T-helper 1 cell treated with Interleukin-12 subunit alpha and Interleukin-12 subunit beta and Interleukin-4 antibody, amounts not matched to agents 30 μg/mL and 1 μg/mL, for 36 hours (primary cell): ENCODE measurements around the gene KLF16.
A peak's percentile ranks its signal among the peaks of the same experiment; 100 is the strongest.
"Not testable (repeated sequence)": the region's sequence is repeated elsewhere in the genome, so short reads cannot be mapped to it uniquely, and the experiment has no call there.

Source experiments
- H3K27ac Mint-ChIP-seq: one replicate; pipeline ENCODE4 v1.8.0; 2021; ENCODE audit warnings: mild to moderate bottlenecking, mixed read lengths
- H3K27me3 Mint-ChIP-seq: one replicate; pipeline ENCODE4 v1.8.0; 2021; ENCODE audit warnings: low read depth, mixed read lengths
- H3K36me3 Mint-ChIP-seq: one replicate; pipeline ENCODE4 v1.8.0; 2021; ENCODE audit warnings: low read depth, mixed read lengths
- H3K4me1 Mint-ChIP-seq: one replicate; pipeline ENCODE4 v1.8.0; 2021; ENCODE audit warnings: low read depth, mixed read lengths
- H3K4me3 Mint-ChIP-seq: one replicate; pipeline ENCODE4 v1.8.0; 2021; ENCODE audit warnings: mild to moderate bottlenecking, moderate library complexity, mixed read lengths
- H3K9me3 Mint-ChIP-seq: one replicate; pipeline ENCODE4 v1.8.0; 2021; ENCODE audit warnings: mixed read lengths

The KLF16 gene

GRCh38 chr19:1896508-1896907, 33.1 kb upstream of the KLF16 start:
- peaks cover 17% of the 10 kb centered on the region for H3K4me1 Mint-ChIP-seq
- peak overlapping the region; percentile 93 for H3K27ac Mint-ChIP-seq
- H3K36me3 Mint-ChIP-seq, result no peaks in the 10 kb centered on the region
- H3K27me3 Mint-ChIP-seq, result no peaks in the 10 kb centered on the region
- no peaks in the 10 kb centered on the region for H3K9me3 Mint-ChIP-seq
- peak overlapping the region; percentile 80 for H3K4me3 Mint-ChIP-seq

- peaks cover 21% of the 10 kb centered on the region for H3K4me1 Mint-ChIP-seq
- H3K9me3 Mint-ChIP-seq, result no peaks in the 10 kb centered on the region
- no peaks in the 10 kb centered on the region for H3K36me3 Mint-ChIP-seq
- H3K27me3 Mint-ChIP-seq, result no peaks in the 10 kb centered on the region
- H3K4me3 Mint-ChIP-seq, result peak overlapping the region; percentile 40
- H3K27ac Mint-ChIP-seq, result peak overlapping the region; percentile 26
Observed at GRCh38 chr19:1893791-1894190, 30.4 kb upstream of the KLF16 start.

DNA sequence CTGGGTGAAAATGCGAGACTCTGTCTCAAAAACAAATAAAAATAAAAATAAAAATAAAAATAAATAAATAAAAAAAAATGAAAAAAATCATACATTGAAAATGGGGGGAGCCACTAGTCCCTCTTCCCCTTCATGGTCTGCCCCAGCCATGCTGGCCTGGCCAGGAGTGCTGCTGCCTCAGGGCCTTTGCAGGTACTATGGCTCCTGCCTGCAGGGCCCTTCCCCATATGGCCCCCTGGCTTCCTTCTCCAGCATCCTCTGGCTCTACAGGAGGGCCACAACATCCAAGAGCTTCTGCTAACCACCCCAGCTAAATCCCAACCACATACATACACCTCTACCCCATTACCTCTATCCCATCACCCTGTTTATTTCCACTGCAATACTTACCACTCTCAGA, 26.5 kb upstream of the KLF16 start:
- no peak overlapping the region for H3K4me3 Mint-ChIP-seq
- no peaks in the 10 kb centered on the region for H3K9me3 Mint-ChIP-seq
- H3K27me3 Mint-ChIP-seq, result no peaks in the 10 kb centered on the region
- H3K27ac Mint-ChIP-seq, result no peak overlapping the region
- H3K36me3 Mint-ChIP-seq, result no peaks in the 10 kb centered on the region
- H3K4me1 Mint-ChIP-seq, result peaks cover 9% of the 10 kb centered on the region

DNA sequence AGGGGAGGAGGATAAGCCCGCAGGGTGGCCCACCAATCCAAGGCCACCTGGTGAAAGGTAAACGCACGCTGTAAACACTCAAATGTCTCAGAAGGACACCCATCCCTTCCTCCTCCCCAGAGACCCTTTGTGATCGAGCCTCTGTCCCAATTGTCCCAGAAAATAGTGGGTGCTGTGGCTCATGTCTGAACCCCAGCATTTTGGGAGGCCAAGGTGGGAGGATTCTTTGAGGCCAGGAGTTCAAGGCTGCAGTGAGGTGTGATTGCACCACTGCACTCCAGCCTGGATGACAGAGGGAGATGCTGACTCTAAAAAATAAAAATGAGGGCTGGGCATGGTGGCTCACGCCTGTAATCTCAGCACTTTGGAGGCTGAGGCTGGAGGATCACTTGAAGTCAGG, 25.0 kb upstream of the KLF16 start:
- Mint-ChIP-seq H3K9me3 (no peaks in the 10 kb centered on the region), H3K27me3 (no peaks in the 10 kb centered on the region), H3K4me3 (no peak overlapping the region), H3K36me3 (peaks cover 10% of the 10 kb centered on the region), H3K4me1 (peaks cover 16% of the 10 kb centered on the region), H3K27ac (no peak overlapping the region)

- not testable (repeated sequence) for H3K27ac Mint-ChIP-seq, H3K9me3 Mint-ChIP-seq, H3K4me3 Mint-ChIP-seq, H3K27me3 Mint-ChIP-seq
- peaks cover 30% of the 10 kb centered on the region for H3K4me1 Mint-ChIP-seq
- peaks cover 20% of the 10 kb centered on the region for H3K36me3 Mint-ChIP-seq
Observed at GRCh38 chr19:1886360-1886759, 23.0 kb upstream of the KLF16 start.

DNA sequence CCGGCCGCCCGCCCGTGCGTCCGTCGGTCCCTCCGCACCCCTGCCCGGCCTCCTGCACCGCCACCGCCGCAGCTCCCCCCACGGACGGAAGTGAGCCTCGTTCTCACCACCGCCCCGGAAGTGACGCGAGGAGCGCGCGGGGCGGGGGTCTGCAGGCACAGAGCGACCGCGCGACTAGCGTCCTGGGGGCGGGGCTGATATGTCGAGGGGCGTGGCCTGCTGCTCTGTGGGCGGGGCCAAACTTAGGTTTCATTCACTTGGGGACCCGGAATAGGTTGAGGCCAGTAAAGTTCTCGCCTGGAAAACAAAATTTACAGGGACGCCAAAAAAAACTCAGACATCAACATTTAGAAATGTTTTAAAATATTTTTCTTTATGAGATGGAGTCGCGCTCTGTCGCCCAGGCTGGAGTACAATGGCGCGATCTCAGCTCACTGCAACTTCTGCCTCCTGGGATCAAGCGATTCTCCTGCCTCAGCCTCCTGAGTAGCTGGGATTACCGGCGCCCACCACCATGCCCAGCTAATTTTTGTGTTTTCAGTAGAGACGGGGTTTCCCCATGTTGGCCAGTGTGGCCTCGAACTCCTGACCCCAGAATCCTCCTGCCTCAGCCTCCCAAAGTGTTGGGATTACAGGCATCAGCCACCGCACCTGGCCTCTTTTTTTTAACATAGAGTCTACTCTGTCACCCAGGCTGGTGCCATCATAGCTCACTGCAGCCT, 22.2 kb upstream of the KLF16 start, which contains the start of gene ABHD17A:
Gene ABHD17A (minus strand): TSS at position 99 of the 722 bp plus-strand sequence. CDS start 3,930 bp downstream, outside the sequence.
- Mint-ChIP-seq H3K4me3 (peak within 1 kb of the TSS; percentile 98), H3K4me1 (peaks cover 30% of the 10 kb centered on the region), H3K36me3 (peaks cover 20% of the 10 kb centered on the region), H3K27ac (peak within 1 kb of the TSS; percentile 97)
- H3K9me3 Mint-ChIP-seq, H3K27me3 Mint-ChIP-seq: not testable (repeated sequence)

DNA sequence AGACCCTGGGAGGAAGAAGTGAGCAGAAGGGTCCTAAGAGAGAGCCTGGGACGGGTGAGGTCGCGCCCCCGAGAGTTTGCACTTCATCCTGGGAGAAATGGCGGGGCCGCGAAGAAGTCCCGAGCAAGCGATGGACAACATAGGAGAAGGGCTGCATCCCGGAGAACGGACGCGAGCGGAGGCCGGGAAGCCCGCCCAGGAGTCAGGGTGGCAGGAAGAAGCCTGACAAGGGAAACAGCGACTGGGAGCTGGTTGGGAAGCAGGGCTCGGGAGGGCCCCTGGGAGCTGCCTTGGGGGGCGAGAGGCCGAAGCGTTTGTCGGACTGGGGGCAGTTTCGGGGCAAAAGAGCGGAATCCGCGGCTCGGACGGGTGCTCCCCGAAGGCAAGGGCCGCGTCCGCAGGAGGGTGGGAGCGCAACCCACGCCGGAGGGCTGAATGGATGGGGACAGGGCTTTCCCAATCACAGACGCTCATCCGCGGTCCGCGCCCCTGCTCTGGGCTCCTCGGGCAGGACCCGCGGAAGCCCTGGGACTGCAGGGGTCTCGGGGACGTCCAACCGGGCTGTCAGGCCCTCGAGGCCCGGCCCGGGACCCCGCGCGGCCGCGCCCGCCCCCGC, 21.4 kb upstream of the KLF16 start:
- Mint-ChIP-seq H3K36me3 (peaks cover 20% of the 10 kb centered on the region), H3K4me1 (peaks cover 29% of the 10 kb centered on the region), H3K27me3 (no peaks in the 10 kb centered on the region), H3K9me3 (no peaks in the 10 kb centered on the region), H3K27ac (peak overlapping the region; percentile 97), H3K4me3 (peak overlapping the region; percentile 98)

GRCh38 chr19:1884291-1884718, 20.9 kb upstream of the KLF16 start:
- Mint-ChIP-seq H3K27me3 (no peaks in the 10 kb centered on the region), H3K9me3 (no peaks in the 10 kb centered on the region), H3K4me1 (peaks cover 29% of the 10 kb centered on the region), H3K4me3 (peak overlapping the region; percentile 98), H3K27ac (peak overlapping the region; percentile 97), H3K36me3 (peaks cover 20% of the 10 kb centered on the region)

DNA sequence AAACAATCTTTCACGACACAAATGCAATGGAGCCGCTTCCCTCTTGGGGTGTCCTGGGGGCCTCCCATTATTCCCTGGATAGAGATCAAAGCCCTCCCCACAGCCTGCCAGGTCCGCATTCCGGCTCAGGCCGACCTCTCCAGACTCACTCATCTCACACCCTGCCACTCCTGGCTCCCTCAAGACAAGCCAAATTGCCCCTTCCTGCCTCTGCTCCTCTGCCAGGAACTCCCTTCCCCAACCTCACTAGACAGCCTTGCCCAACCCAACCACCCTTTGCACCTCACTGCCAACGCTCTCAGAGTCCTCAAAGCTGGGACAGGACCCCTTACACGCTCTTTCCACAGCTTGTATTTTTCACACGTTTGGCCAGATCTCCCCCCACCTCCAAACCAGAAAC, 20.4 kb upstream of the KLF16 start:
- H3K4me1 Mint-ChIP-seq, result peaks cover 29% of the 10 kb centered on the region

DNA sequence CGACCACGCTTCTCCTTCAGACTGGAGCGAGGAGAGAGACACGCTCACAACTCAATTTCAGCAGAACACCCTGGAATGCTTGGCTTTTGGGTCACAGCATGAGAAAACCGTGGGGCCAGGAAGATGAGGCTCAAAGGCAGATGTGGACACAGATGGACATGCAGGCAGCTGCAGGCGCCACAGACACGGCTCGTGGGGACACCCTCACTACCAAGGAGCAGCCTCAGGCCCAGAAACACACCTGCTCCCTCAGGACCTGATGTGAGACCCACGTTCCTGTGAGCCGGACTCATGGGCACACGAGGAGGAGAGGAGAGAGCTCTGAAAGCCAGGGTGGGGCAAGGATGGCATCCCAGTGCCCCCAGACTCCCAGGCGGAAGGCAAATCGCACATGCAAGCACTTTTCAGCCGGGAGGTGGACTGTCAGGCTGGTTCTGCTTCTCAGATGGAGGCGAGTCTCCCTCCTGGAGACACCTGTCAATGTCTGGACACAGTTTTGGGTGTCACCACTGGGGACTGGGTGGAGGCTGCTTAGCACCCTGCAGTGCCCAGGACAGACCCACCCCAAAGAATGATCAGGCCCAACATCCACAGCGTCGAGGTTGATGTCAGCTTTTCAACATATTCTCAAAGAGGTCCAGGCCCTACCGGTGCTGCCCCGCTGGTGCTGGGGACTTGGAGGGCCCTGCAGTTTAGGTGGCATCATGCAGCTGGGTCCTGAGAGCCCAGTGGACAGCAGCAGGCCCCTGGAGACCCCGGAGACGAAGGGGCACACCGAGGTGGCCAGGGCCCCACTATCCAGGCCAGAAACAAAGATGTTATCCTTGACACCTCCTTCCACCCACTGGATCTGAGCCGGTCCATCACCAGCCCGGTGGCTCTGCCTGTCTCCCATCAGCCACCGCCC, 19.7 kb upstream of the KLF16 start:
- Mint-ChIP-seq H3K27ac (peak overlapping the region; percentile 97), H3K4me1 (peaks cover 29% of the 10 kb centered on the region), H3K9me3 (no peaks in the 10 kb centered on the region), H3K4me3 (peak overlapping the region; percentile 98), H3K36me3 (peaks cover 23% of the 10 kb centered on the region), H3K27me3 (no peaks in the 10 kb centered on the region)

More for the DNA sequence above, 20.4 kb upstream of the KLF16 start:
- no peaks in the 10 kb centered on the region for H3K9me3 Mint-ChIP-seq
- H3K4me3 Mint-ChIP-seq, result peak overlapping the region; percentile 98
- H3K36me3 Mint-ChIP-seq, result peaks cover 20% of the 10 kb centered on the region
- H3K27me3 Mint-ChIP-seq, result no peaks in the 10 kb centered on the region
- H3K27ac Mint-ChIP-seq, result peak overlapping the region; percentile 97

DNA sequence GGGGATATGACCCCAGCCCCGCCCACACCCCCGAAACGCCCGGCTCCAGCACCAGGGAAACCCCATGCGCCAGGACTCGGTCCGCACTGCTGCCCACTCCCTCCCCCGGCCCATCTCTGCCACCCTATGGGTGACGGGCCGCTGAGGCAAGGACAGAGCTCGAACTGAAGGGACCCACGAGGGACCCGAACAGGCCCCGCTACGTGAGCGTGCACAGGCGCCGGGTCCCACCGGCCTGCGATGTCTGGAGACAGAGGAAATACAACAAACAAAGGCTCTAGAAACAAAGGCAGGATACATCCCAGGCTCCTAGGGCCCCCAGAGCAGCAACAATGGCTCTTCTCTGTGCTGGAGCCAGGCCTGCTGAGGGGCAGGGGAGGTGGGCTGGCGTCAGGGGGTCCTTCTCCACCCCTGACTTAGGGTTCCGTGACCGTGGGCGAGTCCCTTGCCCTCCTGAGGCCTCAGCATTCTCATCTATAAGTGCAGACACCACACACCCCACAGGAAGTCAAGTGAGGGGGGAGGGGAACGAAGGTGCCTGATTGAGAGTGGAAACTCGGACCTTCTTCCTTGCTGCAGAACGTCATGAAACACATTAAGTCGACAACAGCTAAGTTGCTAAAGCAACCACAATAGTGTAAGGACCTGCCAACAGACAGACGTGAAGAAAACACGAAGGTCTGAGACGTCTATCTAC, 18.9 kb upstream of the KLF16 start:
- Mint-ChIP-seq H3K27ac (peak overlapping the region; percentile 97), H3K4me1 (peaks cover 25% of the 10 kb centered on the region), H3K4me3 (peak overlapping the region; percentile 98)

DNA sequence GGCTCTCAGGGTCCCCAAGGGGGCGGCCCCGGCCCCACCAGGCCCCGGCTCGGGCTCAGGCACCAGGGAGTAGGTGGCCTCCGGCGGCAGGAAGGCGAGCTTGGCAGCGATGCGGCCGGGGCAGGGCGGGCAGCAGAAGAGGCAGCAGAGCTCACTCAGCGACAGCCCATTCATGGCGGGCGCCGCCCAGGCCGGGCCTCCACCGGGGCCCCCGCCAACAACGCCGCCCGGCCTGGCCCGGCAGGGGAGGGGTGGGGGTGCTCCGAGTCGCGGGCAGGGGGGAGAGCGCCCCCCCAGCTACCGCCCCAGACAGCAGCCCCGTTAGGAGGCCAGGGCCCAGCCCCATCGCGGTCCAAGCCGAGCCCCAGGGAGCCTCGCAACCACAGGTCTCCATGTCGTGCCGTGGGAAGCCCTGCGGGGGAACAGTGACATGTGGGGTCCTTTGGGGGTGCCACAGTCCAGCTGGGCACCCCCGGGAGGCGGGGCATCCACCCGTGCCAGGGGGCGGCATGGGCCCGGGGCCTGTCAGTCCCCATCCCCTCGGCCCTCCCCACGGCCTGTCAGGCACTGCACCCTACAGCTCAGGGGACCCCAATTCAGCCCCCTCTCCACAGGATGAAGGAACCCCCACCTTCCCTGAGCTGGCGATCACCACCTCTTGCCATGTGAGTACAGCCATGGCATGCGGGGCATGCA, 18.2 kb upstream of the KLF16 start:
- Mint-ChIP-seq H3K27ac (peak overlapping the region; percentile 97), H3K4me3 (peak overlapping the region; percentile 98), H3K36me3 (peaks cover 23% of the 10 kb centered on the region), H3K4me1 (peaks cover 25% of the 10 kb centered on the region)
- not testable (repeated sequence) for H3K27me3 Mint-ChIP-seq, H3K9me3 Mint-ChIP-seq

More for the DNA sequence above, 18.9 kb upstream of the KLF16 start:
- Mint-ChIP-seq H3K36me3 (peaks cover 23% of the 10 kb centered on the region), H3K27me3 (no peaks in the 10 kb centered on the region), H3K9me3 (no peaks in the 10 kb centered on the region)

DNA sequence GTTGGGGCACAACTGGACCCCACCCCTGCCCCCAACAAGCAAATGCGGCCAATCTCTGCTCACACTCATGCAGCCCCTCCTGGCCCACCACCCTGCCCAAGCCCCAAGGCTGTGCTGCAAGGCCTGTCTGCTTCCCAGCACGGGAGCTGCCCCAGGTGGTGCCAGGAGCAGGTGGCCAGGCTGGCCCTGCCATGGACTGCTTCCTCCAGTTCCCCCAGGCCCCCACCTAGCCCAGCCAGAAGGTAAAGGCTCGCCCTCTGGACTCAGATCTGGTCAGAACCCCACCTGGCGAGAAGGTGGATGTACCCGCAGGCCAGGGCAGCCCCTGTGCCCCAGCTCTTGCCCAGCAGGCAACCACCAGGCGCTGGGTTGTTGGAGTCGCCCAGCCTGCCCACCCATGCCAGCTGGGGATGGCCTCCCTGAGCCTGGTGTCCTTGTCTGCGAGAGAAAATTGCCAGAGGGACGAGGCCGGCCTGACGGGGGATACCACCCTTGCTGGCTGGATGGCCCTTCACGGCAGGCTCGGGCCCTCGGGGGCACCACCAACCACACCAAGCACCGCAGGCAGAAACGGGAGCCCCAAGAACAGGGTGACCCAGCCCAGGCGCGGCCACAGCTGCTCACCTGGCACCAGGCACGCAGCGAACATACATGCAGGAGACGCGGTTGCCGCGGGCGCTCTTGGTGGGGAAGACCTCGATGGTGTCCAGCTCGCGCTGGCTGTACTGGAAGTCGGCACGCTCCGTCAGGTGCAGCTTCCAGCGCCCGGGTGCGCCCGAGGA, 17.4 kb upstream of the KLF16 start:
- H3K27me3 Mint-ChIP-seq, result no peaks in the 10 kb centered on the region
- peaks cover 25% of the 10 kb centered on the region for H3K4me1 Mint-ChIP-seq
- no peaks in the 10 kb centered on the region for H3K9me3 Mint-ChIP-seq
- no peak overlapping the region for H3K4me3 Mint-ChIP-seq
- no peak overlapping the region for H3K27ac Mint-ChIP-seq
- H3K36me3 Mint-ChIP-seq, result peaks cover 23% of the 10 kb centered on the region
